Upper lobe of left lung (tissue), 6 donors: Measurements from ENCODE around the gene MON1A. TPM values are rescaled to one million over a fixed set of nuclear protein-coding genes. Genes with fewer than 3 reads are reported as not detected.

Experiments
- ATAC-seq, 2 donors: fragments of 200-7000 bp; cut with Tn5 transposase; one replicate each; pipeline ENCODE4 v1.9.1; 2022; ENCODE audit warnings: mild to moderate bottlenecking in 2 of 2, moderate library complexity in 2 of 2; ENCODE audit not compliant: low FRiP score in 2 of 2
- DNase-seq, 2 donors: peaks; one replicate each; pipeline ENCODE4 v3.0.0-alpha.2; 2019 to 2020
- H3K27ac ChIP-seq, 4 donors: fragments of 200-600 bp; sonication (generic); one replicate each; pipeline ENCODE4 v1.5.1; 2016 to 2019
- H3K27me3 ChIP-seq, 4 donors: fragments of 200-600 bp; sonication (generic); one replicate each; pipeline ENCODE4 v1.5.1; 2017 to 2019
- H3K36me3 ChIP-seq, 4 donors: fragments of 200-600 bp; sonication (generic); one replicate each; pipeline ENCODE4 v1.5.1; 2016 to 2019
- H3K4me1 ChIP-seq, 4 donors: fragments of 200-600 bp; sonication (generic); one replicate each; pipeline ENCODE4 v1.5.1; 2018 to 2019
- H3K4me3 ChIP-seq, 4 donors: fragments of 200-600 bp; sonication (generic); one replicate each; pipeline ENCODE4 v1.5.1; 2017 to 2019; ENCODE audit warnings: mild to moderate bottlenecking in 2 of 4, moderate library complexity in 1 of 4
- H3K9me3 ChIP-seq, 4 donors: fragments of 200-600 bp; sonication (generic); one replicate each; pipeline ENCODE4 v1.5.1; 2018 to 2019
- EP300 ChIP-seq, 4 donors: sonication (generic); formaldehyde crosslinking; IDR thresholded peaks; one replicate each; pipeline ENCODE4 v1.5.1; 2017; ENCODE audit warnings: antibody characterized with exemption in 4 of 4, control low read depth in 2 of 4
- POLR2A ChIP-seq, 4 donors: fragments of 450-650 bp; IDR thresholded peaks; one replicate each; pipeline ENCODE4 v1.5.1; 2016 to 2017; ENCODE audit warnings: antibody characterized with exemption in 4 of 4, mild to moderate bottlenecking in 2 of 4
- POLR2AphosphoS5 ChIP-seq, 2 donors: sonication (generic); formaldehyde crosslinking; IDR thresholded peaks; one replicate each; pipeline ENCODE4 v1.5.1; 2017; ENCODE audit warnings: antibody characterized with exemption in 2 of 2
- WGBS, 2 donors: methylation state at CpG; one replicate each; pipeline ENCODE4 v1.1.5; 2017 to 2018; 5-methylcytosine and 5-hydroxymethylcytosine counted together
- total RNA-seq, 6 donors: library from RNA; depleted of rRNA in 4 of 6; stranded (reverse); fragments of >200 nt in 4 of 6; gene quantifications; one replicate each; pipeline versions ENCODE4 v1.1.0 to v1.2.1, GENCODE V29; 2016 to 2021
- TF ChIP-seq, protein P1 (sequence below), 6 experiments: fragments of 450-650 bp in 4 of 6; fragments of 200-600 bp in 2 of 6; sonication (generic) in 2 of 6; IDR thresholded peaks; one replicate each; pipeline ENCODE4 v1.5.1; 2016 to 2019; ENCODE audit warnings: antibody characterized with exemption in 6 of 6
- donor health status: DM: no; HTN: no; CAD: no; lungs with moderate emphysema.
- donor health status: DM: no; HTN: yes; CAD: no; lungs with severe emphysema.

MON1A gene
- total RNA-seq, 6 donors from 2014 or later: 8.0 to 28.3 (median 15.0) TPM

DNA sequence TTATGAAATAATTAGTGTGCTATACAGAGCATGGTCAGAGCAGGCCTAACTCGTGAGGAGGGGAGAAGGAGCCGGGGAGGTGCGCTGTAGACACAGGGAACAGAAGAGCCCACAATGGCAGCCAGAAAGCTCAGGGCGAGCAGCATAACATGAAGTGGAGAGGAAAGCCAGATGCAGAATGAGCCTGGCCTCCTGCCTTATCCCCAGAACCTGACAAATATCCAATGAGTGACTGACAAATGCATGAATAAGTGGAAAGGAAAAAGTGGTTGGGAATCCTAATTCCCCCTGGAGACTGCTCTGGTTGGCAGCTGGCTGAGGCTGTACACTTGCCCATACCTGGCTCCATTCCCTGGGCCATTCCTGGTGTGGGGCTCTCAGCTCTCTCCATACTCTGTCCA lies 16.7 kb downstream of the MON1A start:
- peaks cover 0 to 4% (median 1%) of the 10 kb centered on the region in 4 donors for H3K4me1 ChIP-seq
- H3K4me3 ChIP-seq: no peak overlapping the region
- WGBS, 2 donors: 97 to 99% methylated on average over 4 of the region's 4 CpGs
- TF ChIP-seq POLR2AphosphoS5 (IDR thresholded peaks at IDR 0.05): no peak
- no peak for TF ChIP-seq POLR2A (IDR thresholded peaks at IDR 0.05)
- TF ChIP-seq EP300 (IDR thresholded peaks at IDR 0.05): no peak
- TF ChIP-seq, protein P1, sequence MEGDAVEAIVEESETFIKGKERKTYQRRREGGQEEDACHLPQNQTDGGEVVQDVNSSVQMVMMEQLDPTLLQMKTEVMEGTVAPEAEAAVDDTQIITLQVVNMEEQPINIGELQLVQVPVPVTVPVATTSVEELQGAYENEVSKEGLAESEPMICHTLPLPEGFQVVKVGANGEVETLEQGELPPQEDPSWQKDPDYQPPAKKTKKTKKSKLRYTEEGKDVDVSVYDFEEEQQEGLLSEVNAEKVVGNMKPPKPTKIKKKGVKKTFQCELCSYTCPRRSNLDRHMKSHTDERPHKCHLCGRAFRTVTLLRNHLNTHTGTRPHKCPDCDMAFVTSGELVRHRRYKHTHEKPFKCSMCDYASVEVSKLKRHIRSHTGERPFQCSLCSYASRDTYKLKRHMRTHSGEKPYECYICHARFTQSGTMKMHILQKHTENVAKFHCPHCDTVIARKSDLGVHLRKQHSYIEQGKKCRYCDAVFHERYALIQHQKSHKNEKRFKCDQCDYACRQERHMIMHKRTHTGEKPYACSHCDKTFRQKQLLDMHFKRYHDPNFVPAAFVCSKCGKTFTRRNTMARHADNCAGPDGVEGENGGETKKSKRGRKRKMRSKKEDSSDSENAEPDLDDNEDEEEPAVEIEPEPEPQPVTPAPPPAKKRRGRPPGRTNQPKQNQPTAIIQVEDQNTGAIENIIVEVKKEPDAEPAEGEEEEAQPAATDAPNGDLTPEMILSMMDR (IDR thresholded peaks at IDR 0.05): no peak
- no peaks in the 10 kb centered on the region for H3K27me3 ChIP-seq
- ATAC-seq (no peak), DNase-seq (no peak)
- peaks cover 0 to 41% (median 23%) of the 10 kb centered on the region in 4 donors for H3K36me3 ChIP-seq
- H3K9me3 ChIP-seq: no peaks in the 10 kb centered on the region
- no peak overlapping the region for H3K27ac ChIP-seq

DNA sequence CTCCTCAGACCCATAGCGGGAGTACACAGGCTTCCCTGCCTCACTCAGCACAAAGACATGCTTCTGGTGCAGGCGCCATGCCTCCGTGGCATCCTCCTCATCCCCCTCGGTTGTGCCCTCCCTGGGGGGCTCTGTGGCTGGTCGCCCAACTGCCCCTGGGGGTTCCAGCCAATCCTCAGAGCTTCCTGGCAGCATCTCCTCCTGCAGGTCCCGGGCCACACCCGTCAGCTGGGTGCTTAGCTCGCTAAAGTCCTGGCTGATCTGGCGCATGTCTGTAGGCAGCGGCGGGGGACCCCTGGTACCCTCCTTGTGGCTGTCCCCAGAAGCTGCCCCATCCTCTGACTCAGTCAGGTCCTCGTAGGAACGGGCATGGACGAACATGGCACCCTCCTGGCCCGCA lies 18.0 kb downstream of the MON1A start:
- TF ChIP-seq, protein P1 (IDR thresholded peaks at IDR 0.05): no peak
- TF ChIP-seq POLR2A (IDR thresholded peaks at IDR 0.05) (no peak), EP300 (IDR thresholded peaks at IDR 0.05) (no peak), POLR2AphosphoS5 (IDR thresholded peaks at IDR 0.05) (no peak)
- H3K4me3 ChIP-seq: no peak overlapping the region
- peaks cover 0 to 41% (median 23%) of the 10 kb centered on the region in 4 donors for H3K36me3 ChIP-seq
- WGBS, 2 donors: 93 to 94% methylated on average over 4 to 15 of the region's 15 CpGs
- H3K27me3 ChIP-seq: no peaks in the 10 kb centered on the region
- peak in 1 of 2 donors; percentile 64 for DNase-seq
- no peak overlapping the region for H3K27ac ChIP-seq
- ATAC-seq: no peak
- H3K9me3 ChIP-seq: no peaks in the 10 kb centered on the region
- peaks cover 1 to 5% (median 2%) of the 10 kb centered on the region in 4 donors for H3K4me1 ChIP-seq

DNA sequence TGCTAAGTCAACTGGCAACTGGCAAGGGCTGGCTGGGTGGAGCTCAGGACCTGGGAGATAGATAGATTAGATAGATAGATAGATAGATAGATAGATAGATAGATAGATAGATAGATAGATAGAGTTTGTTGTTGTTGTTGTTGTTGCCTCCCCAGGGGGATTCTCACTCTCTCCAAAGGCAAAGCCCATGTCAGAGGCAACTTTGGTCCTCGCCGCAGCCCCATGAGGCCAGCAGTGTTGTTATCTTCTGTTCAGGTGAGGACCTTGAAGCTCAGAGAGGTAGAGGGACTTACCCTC lies 18.5 kb downstream of the MON1A start:
- no peaks in the 10 kb centered on the region for H3K27me3 ChIP-seq
- peaks cover 7 to 8% (median 7%) of the 10 kb centered on the region in 4 donors for H3K4me1 ChIP-seq
- H3K27ac ChIP-seq: no peak overlapping the region
- no peak for DNase-seq
- WGBS, 2 donors: 100% methylated on average over 2 of the region's 2 CpGs
- no peak for ATAC-seq
- H3K9me3 ChIP-seq: no peaks in the 10 kb centered on the region
- H3K36me3 ChIP-seq: peaks cover 0 to 41% (median 23%) of the 10 kb centered on the region in 4 donors
- H3K4me3 ChIP-seq: no peak overlapping the region
- TF ChIP-seq EP300 (IDR thresholded peaks at IDR 0.05) (no peak), POLR2AphosphoS5 (IDR thresholded peaks at IDR 0.05) (no peak), POLR2A (IDR thresholded peaks at IDR 0.05) (no peak)
- TF ChIP-seq, protein P1 (IDR thresholded peaks at IDR 0.05): no peak

DNA sequence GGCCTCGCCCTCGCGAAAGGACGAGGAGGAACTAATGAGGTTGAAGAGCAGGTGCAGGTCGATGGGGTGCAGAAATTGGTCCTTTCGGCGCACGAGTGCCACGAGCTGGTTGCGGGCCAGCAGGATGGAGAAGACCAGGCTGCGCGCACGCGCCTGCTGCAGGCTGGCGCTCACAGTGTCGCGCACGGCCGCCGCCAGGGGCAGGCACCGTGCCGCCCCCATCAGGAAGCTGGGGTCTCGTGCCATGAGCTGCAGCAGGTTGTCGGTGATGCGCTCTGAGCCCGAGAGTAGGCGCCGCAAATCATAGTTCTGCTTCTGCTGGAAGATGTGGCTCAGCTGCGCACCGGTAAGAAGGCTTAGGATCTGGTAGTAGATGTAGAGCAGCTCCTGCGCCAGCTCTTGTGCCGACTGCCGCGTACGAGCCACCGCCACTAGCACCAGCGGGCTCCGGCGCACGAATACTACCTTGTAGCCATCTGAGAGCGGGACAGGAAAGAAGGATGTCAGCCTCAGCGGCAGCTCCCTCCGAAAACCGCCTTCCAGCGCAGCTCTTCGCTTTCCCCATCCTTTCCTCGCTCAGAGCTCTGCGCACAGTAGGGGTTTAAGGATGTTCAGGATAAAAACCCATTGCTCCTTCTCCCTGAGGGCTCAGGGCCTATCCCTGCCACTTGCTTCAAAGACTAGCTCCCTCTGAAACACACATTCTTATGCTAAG lies 19.0 kb downstream of the MON1A start:
- Histone ChIP-seq H3K27ac (no peak overlapping the region), H3K4me3 (no peak overlapping the region), H3K4me1 (peaks cover 12 to 13% (median 12%) of the 10 kb centered on the region in 4 donors), H3K9me3 (no peaks in the 10 kb centered on the region), H3K27me3 (no peaks in the 10 kb centered on the region), H3K36me3 (peaks cover 0 to 41% (median 23%) of the 10 kb centered on the region in 4 donors)
- 86 to 87% methylated on average over 44 to 48 of the region's 48 CpGs for WGBS, 2 donors
- TF ChIP-seq POLR2AphosphoS5 (IDR thresholded peaks at IDR 0.05): no peak
- TF ChIP-seq EP300 (IDR thresholded peaks at IDR 0.05): no peak
- no peak for TF ChIP-seq POLR2A (IDR thresholded peaks at IDR 0.05)
- TF ChIP-seq, protein P1 (IDR thresholded peaks at IDR 0.05): no peak
- no peak for ATAC-seq
- DNase-seq: peak in 1 of 2 donors; percentile 73
